Activated CD4-positive, alpha-beta T cell treated with anti-CD3 and anti-CD28 coated beads for 36 hours (primary cell): ENCODE measurements around the gene FRMD3. TPM values are rescaled to one million over a fixed set of nuclear protein-coding genes. Genes with fewer than 3 reads are reported as not detected.

Experiments used
- ATAC-seq: fragments of 200-7000 bp; cut with Tn5 transposase; one replicate; pipeline ENCODE4 v1.10.0; 2021; ENCODE audit warnings: mild to moderate bottlenecking, moderate library complexity
- CTCF ChIA-PET: fragments of 350-600 bp; sonication (Branson Sonifier 250); formaldehyde crosslinking; loops from one replicate; lab custom pipeline; 2021; ENCODE audit warnings: antibody characterized with exemption; lab: Charles Lee
- POLR2A ChIA-PET: fragments of 350-600 bp; sonication (Branson Sonifier 250); formaldehyde crosslinking; loops from one replicate; lab custom pipeline; 2021; ENCODE audit warnings: antibody characterized with exemption, inconsistent platforms; lab: Charles Lee
- DNase-seq: peaks from one replicate; pipeline ENCODE4 v3.0.0-alpha.2; 2020
- H3K27ac Mint-ChIP-seq: one replicate; pipeline ENCODE4 v1.8.0; 2021; ENCODE audit warnings: mixed read lengths
- H3K27me3 Mint-ChIP-seq: one replicate; pipeline ENCODE4 v1.8.0; 2021; ENCODE audit warnings: mixed read lengths
- H3K36me3 Mint-ChIP-seq: one replicate; pipeline ENCODE4 v1.8.0; 2021; ENCODE audit warnings: low read depth, mixed read lengths
- H3K4me1 Mint-ChIP-seq: one replicate; pipeline ENCODE4 v1.8.0; 2021; ENCODE audit warnings: mixed read lengths
- H3K4me3 Mint-ChIP-seq: one replicate; pipeline ENCODE4 v1.8.0; 2021; ENCODE audit warnings: mild to moderate bottlenecking, moderate library complexity, mixed read lengths
- H3K9me3 Mint-ChIP-seq: one replicate; pipeline ENCODE4 v1.8.0; 2021; ENCODE audit warnings: low read depth, mixed read lengths
- intact Hi-C, 2 experiments: fragments of 100-400 bp; cut with DNase I in 1 of 2; cut with micrococcal nuclease in 1 of 2; formaldehyde crosslinking; loops; one replicate each; pipeline versions ENCODE4 v1.14.2 to v1.15.1; 2022 to 2024; cut with DNase I, micrococcal nuclease
- total RNA-seq, 2 experiments: library from RNA; stranded (reverse); gene quantifications; one replicate each; pipeline ENCODE4 v1.2.3, GENCODE V29; 2021

The FRMD3 gene
- total RNA-seq, 2 experiments from 2014 or later = 0.35 to 0.46 TPM

GRCh38 chr9:83257937-83258891 is 280.0 kb downstream of the FRMD3 start:
- H3K4me1 Mint-ChIP-seq = no peaks in the 10 kb centered on the region
- DNase-seq = no peak
- H3K27me3 Mint-ChIP-seq = no peaks in the 10 kb centered on the region
- ChIA-PET POLR2A (no interaction called here), CTCF (no interaction called here)
- H3K4me3 Mint-ChIP-seq = no peak overlapping the region
- H3K36me3 Mint-ChIP-seq = peaks cover under 1% of the 10 kb centered on the region
- intact Hi-C loops = no loop called here
- no peak for ATAC-seq
- no peak overlapping the region for H3K27ac Mint-ChIP-seq
- peaks cover 5% of the 10 kb centered on the region for H3K9me3 Mint-ChIP-seq

DNA sequence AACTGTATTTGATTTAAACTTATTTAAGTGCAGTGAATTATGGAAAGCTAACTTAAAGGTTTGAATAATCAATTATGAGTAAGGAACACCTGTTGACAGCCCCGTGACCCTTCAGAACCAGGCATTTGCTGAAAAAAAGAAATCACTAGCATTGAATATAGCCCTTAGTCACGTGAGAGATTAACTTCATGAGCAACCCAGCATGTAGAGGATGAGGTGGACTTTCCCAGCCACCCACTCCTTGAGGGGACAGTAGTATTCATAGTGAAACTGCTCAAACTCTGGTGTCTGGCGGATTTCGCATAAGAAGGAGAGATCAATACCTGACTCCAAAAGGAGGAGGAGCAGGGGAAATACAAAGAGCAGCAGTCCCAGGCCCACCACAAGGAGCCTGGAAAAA is 290.5 kb downstream of the FRMD3 start:
- DNase-seq (peak; percentile 5), ATAC-seq (no peak)
- Mint-ChIP-seq H3K27ac (no peak overlapping the region), H3K27me3 (no peaks in the 10 kb centered on the region), H3K4me3 (no peak overlapping the region), H3K9me3 (peaks cover 9% of the 10 kb centered on the region), H3K4me1 (no peaks in the 10 kb centered on the region), H3K36me3 (no peaks in the 10 kb centered on the region)
- ChIA-PET CTCF (no interaction called here), POLR2A (no interaction called here)
- intact Hi-C loops = no loop called here

DNA sequence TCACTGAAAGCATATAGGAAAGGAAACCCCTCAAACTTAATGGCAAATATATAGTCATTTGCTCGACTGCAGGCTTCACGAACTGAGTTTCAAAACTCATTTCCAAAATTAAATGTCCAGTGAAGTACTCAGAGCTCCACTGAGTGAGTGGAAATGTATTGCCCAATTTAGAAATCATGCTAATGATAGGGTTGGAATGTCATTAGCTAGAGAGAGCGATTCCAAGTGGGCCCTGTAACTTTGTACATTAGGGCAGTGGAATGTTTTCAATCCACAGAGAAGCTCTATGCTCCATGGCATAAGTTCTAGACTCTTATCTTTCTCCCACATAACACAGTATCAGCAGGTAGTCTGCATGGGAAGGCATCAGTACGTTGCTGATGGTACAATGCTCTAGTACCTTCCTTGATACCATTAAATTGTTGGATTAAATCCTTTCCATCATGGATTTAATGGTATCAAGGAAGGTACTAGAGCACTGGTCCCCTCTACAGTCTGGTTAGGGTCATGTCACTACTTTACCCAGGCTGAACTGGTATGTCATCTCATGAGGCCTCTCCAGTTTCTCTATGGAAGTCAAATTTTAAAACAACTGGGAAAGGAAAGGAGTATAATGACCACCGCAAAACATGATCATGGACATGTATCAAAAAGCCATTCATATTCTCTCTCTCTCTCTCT is 292.1 kb downstream of the FRMD3 start:
- no peak overlapping the region for H3K4me3 Mint-ChIP-seq
- no peak overlapping the region for H3K27ac Mint-ChIP-seq
- POLR2A ChIA-PET = no interaction called here
- H3K4me1 Mint-ChIP-seq = no peaks in the 10 kb centered on the region
- H3K36me3 Mint-ChIP-seq = no peaks in the 10 kb centered on the region
- ATAC-seq (no peak), DNase-seq (no peak)
- intact Hi-C loops = no loop called here
- H3K27me3 Mint-ChIP-seq = no peaks in the 10 kb centered on the region
- H3K9me3 Mint-ChIP-seq = no peaks in the 10 kb centered on the region
- CTCF ChIA-PET = no interaction called here

GRCh38 chr9:83242066-83242465 is 296.1 kb downstream of the FRMD3 start:
- H3K27me3 Mint-ChIP-seq = no peaks in the 10 kb centered on the region
- ChIA-PET CTCF (no interaction called here), POLR2A (no interaction called here)
- H3K27ac Mint-ChIP-seq = no peak overlapping the region
- intact Hi-C loops = no loop called here
- H3K36me3 Mint-ChIP-seq = no peaks in the 10 kb centered on the region
- no peaks in the 10 kb centered on the region for H3K4me1 Mint-ChIP-seq
- H3K9me3 Mint-ChIP-seq = no peaks in the 10 kb centered on the region
- DNase-seq = no peak
- ATAC-seq = no peak
- H3K4me3 Mint-ChIP-seq = no peak overlapping the region

GRCh38 chr9:83240671-83241070 is 297.5 kb downstream of the FRMD3 start:
- H3K4me1 Mint-ChIP-seq = no peaks in the 10 kb centered on the region
- no peaks in the 10 kb centered on the region for H3K9me3 Mint-ChIP-seq
- H3K27me3 Mint-ChIP-seq = no peaks in the 10 kb centered on the region
- no peak for DNase-seq
- H3K27ac Mint-ChIP-seq = no peak overlapping the region
- ATAC-seq = no peak
- intact Hi-C loops = no loop called here
- no peak overlapping the region for H3K4me3 Mint-ChIP-seq
- ChIA-PET POLR2A (no interaction called here), CTCF (no interaction called here)
- H3K36me3 Mint-ChIP-seq = no peaks in the 10 kb centered on the region

- Mint-ChIP-seq H3K27me3 (no peaks in the 10 kb centered on the region), H3K36me3 (no peaks in the 10 kb centered on the region), H3K4me1 (no peaks in the 10 kb centered on the region), H3K27ac (no peak overlapping the region), H3K9me3 (no peaks in the 10 kb centered on the region), H3K4me3 (no peak overlapping the region)
- POLR2A ChIA-PET = no interaction called here
- CTCF ChIA-PET = no interaction called here
- DNase-seq (no peak), ATAC-seq (no peak)
- intact Hi-C loops = no loop called here
These were observed 298.5 kb downstream of the FRMD3 start for GRCh38 chr9:83239747-83240146.

DNA sequence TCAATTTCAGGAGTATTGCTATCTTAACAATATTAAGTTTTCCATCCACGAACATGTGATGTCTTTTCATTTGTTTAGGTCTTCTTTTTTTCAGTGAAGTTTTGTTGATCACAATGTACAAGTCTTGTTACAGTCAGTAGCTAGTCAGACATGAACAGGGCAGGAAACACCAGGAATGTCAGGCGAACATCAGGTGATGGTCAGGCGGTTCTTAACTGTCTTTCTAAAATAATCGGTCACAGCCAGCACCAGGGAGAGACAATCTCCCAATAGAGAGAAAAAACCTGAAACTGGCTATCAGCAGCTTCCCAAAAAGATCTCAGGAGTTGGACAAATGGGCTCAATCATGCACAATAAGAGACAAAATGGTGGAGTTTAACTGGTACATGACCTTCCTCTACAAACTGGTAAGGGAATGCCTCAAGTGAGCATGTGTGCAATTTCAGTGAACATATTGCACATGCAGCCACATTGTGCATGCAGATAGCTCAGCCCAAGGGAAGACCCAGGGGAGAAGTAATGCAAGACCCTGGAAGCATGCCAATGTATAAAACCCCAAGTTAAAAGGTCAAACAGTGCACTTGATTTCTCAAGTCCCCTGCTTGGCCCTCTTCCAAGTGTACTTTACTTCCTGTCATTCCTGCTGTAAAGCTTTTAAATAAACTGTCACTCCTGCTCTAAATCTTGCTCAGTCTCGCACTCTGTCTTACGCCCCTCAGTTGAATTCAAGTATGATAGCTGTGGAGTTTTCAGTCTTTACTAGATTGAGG is 299.1 kb downstream of the FRMD3 start:
- no peak for ATAC-seq
- ChIA-PET POLR2A (no interaction called here), CTCF (no interaction called here)
- Mint-ChIP-seq H3K27ac (no peak overlapping the region), H3K27me3 (no peaks in the 10 kb centered on the region), H3K4me3 (no peak overlapping the region), H3K9me3 (no peaks in the 10 kb centered on the region), H3K4me1 (no peaks in the 10 kb centered on the region), H3K36me3 (no peaks in the 10 kb centered on the region)
- DNase-seq = no peak
- intact Hi-C loops = no loop called here

GRCh38 chr9:83236029-83236696 is 302.0 kb downstream of the FRMD3 start:
- Mint-ChIP-seq H3K9me3 (no peaks in the 10 kb centered on the region), H3K27ac (no peak overlapping the region), H3K4me1 (no peaks in the 10 kb centered on the region)

GRCh38 chr9:83235526-83235925 is 302.7 kb downstream of the FRMD3 start:
- DNase-seq = no peak
- no peaks in the 10 kb centered on the region for H3K4me1 Mint-ChIP-seq
- H3K9me3 Mint-ChIP-seq = no peaks in the 10 kb centered on the region
- ChIA-PET CTCF (interaction anchor here (0.6 kb wide), 1 partner anchor 114 kb away, joined by 5 read pairs; no protein-coding TSS in a partner anchor), POLR2A (no interaction called here)
- H3K36me3 Mint-ChIP-seq = no peaks in the 10 kb centered on the region
- no peak for ATAC-seq
- no peaks in the 10 kb centered on the region for H3K27me3 Mint-ChIP-seq
- intact Hi-C loops = no loop called here
- no peak overlapping the region for H3K27ac Mint-ChIP-seq
- H3K4me3 Mint-ChIP-seq = no peak overlapping the region

More at GRCh38 chr9:83236029-83236696, 302.0 kb downstream of the FRMD3 start:
- ChIA-PET CTCF (interaction anchor here (0.8 kb wide), 1 partner anchor 16 kb away, joined by 3 read pairs; no protein-coding TSS in a partner anchor), POLR2A (no interaction called here)
- no peak overlapping the region for H3K4me3 Mint-ChIP-seq
- DNase-seq (no peak), ATAC-seq (no peak)
- no peaks in the 10 kb centered on the region for H3K36me3 Mint-ChIP-seq
- intact Hi-C loops = no loop called here
- no peaks in the 10 kb centered on the region for H3K27me3 Mint-ChIP-seq

- Mint-ChIP-seq H3K36me3 (no peaks in the 10 kb centered on the region), H3K27ac (no peak overlapping the region), H3K27me3 (no peaks in the 10 kb centered on the region), H3K4me3 (no peak overlapping the region), H3K4me1 (no peaks in the 10 kb centered on the region), H3K9me3 (no peaks in the 10 kb centered on the region)
- DNase-seq (no peak), ATAC-seq (no peak)
- intact Hi-C loops = no loop called here
- POLR2A ChIA-PET = no interaction called here
- CTCF ChIA-PET = interaction anchor here (1.2 kb wide), 1 partner anchor 19 kb away, joined by 3 read pairs; no protein-coding TSS in a partner anchor
These were observed 303.7 kb downstream of the FRMD3 start for GRCh38 chr9:83234541-83234940.

DNA sequence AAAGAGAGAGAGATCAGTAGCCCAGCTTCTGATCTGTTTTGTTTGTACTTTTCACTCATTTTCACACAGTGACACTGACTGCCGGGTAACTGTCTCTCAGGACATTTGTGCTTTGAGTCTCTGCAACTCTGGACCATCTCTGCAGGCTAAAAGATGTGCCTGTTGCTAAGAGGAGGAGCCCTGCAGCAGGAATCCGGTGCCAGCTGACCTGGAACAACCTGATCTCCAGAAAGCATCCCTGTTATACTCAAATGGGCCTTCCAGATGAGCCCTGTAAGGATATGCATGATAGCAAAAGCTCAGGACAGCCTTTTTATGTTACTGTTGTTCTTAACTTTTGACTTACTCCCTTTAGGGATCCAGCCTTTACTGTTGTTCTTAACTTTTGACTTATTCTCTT is 304.6 kb downstream of the FRMD3 start:
- no peak overlapping the region for H3K4me3 Mint-ChIP-seq
- H3K27ac Mint-ChIP-seq = no peak overlapping the region
- ChIA-PET CTCF (interaction anchor here (0.6 to 1.2 kb wide), 2 partner anchors 19 to 956 kb away, joined by 3 read pairs; no protein-coding TSS in a partner anchor), POLR2A (no interaction called here)
- no peaks in the 10 kb centered on the region for H3K9me3 Mint-ChIP-seq
- ATAC-seq (no peak), DNase-seq (no peak)
- no peaks in the 10 kb centered on the region for H3K4me1 Mint-ChIP-seq
- H3K27me3 Mint-ChIP-seq = peaks cover 2% of the 10 kb centered on the region
- intact Hi-C loops = no loop called here
- no peaks in the 10 kb centered on the region for H3K36me3 Mint-ChIP-seq
